WTC11 (cell line): Measurements from ENCODE around the gene PRKN. TPM values are rescaled to one million over a fixed set of nuclear protein-coding genes. Genes with fewer than 3 reads are reported as not detected.

Experiments
- ATAC-seq: fragments of 200-7000 bp; cut with Tn5 transposase; 2 replicates; pipeline ENCODE4 v1.10.0; 2021; ENCODE audit warnings: mild to moderate bottlenecking, moderate library complexity
- CTCF ChIA-PET: fragments of 300-600 bp; sonication (Branson Sonifier 250); formaldehyde crosslinking; loops from one replicate; lab custom pipeline; 2021; ENCODE audit warnings: antibody characterized with exemption; lab: Charles Lee
- POLR2A ChIA-PET: fragments of 350-600 bp; sonication (Branson Sonifier 250); formaldehyde crosslinking; loops from one replicate; lab custom pipeline; 2021; ENCODE audit warnings: antibody characterized with exemption; lab: Charles Lee
- DNase-seq: peaks from one replicate; pipeline ENCODE4 v3.0.0; 2021; ENCODE audit warnings: low spot score
- H3K27ac Mint-ChIP-seq: 2 replicates; pipeline ENCODE4 v1.8.0; 2021; ENCODE audit warnings: mixed read lengths
- H3K27me3 Mint-ChIP-seq: 2 replicates; pipeline ENCODE4 v1.8.0; 2021; ENCODE audit warnings: low read depth, mild to moderate bottlenecking, moderate library complexity, mixed read lengths
- H3K36me3 Mint-ChIP-seq: 2 replicates; pipeline ENCODE4 v1.8.0; 2021; ENCODE audit warnings: mixed read lengths
- H3K4me1 Mint-ChIP-seq: 2 replicates; pipeline ENCODE4 v1.8.0; 2022; ENCODE audit warnings: mixed read lengths
- H3K4me3 Mint-ChIP-seq: 2 replicates; pipeline ENCODE4 v1.8.0; 2021; ENCODE audit warnings: mild to moderate bottlenecking, moderate library complexity, mixed read lengths
- H3K9me3 Mint-ChIP-seq: 2 replicates; pipeline ENCODE4 v1.8.0; 2021; ENCODE audit warnings: mixed read lengths
- GRHL2 ChIP-seq: fragments of 250-450 bp; sonication (Bioruptor Pico); IDR thresholded peaks from 2 replicates; pipeline ENCODE4 v1.8.0; 2022; ENCODE audit warnings: mild to moderate bottlenecking, moderate library complexity; ENCODE audit not compliant: insufficient replicate concordance, severe bottlenecking
- GTF2I ChIP-seq: fragments of 250-450 bp; sonication (Bioruptor Pico); conservative IDR thresholded peaks from 2 replicates; pipeline ENCODE4 v1.4.0; 2021; ENCODE audit warnings: mild to moderate bottlenecking
- MYBL2 ChIP-seq: sonication (generic); formaldehyde crosslinking; IDR thresholded peaks from 2 replicates; pipeline ENCODE4 v1.8.1; 2023; ENCODE audit warnings: mild to moderate bottlenecking, moderate library complexity, missing genetic modification reagents
- NR2C2 ChIP-seq: sonication (generic); formaldehyde crosslinking; IDR thresholded peaks from 2 replicates; pipeline ENCODE4 v1.8.0; 2022; ENCODE audit warnings: mild to moderate bottlenecking, missing genetic modification reagents
- NR3C1 ChIP-seq: sonication (generic); formaldehyde crosslinking; conservative IDR thresholded peaks from 2 replicates; pipeline ENCODE4 v1.8.1; 2023; ENCODE audit warnings: low read depth, mild to moderate bottlenecking, missing genetic modification reagents
- OVOL2 ChIP-seq: fragments of 250-450 bp; sonication (Bioruptor Pico); IDR thresholded peaks from 2 replicates; pipeline ENCODE4 v1.9.0; 2021; ENCODE audit warnings: mild to moderate bottlenecking, borderline replicate concordance
- SMAD3 ChIP-seq: sonication (generic); formaldehyde crosslinking; IDR thresholded peaks from 2 replicates; pipeline ENCODE4 v1.8.0; 2022; ENCODE audit warnings: missing genetic modification reagents, mild to moderate bottlenecking, borderline replicate concordance
- SOX15 ChIP-seq: fragments of 250-450 bp; sonication (Bioruptor Pico); IDR thresholded peaks from 2 replicates; pipeline ENCODE4 v1.9.0; 2021; ENCODE audit warnings: mild to moderate bottlenecking
- ZNF263 ChIP-seq: sonication (generic); formaldehyde crosslinking; IDR thresholded peaks from 2 replicates; pipeline ENCODE4 v1.8.1; 2022; ENCODE audit warnings: low read depth, mild to moderate bottlenecking, moderate library complexity, missing genetic modification reagents
- ZNF317 ChIP-seq: sonication (generic); formaldehyde crosslinking; IDR thresholded peaks from 2 replicates; pipeline ENCODE4 v1.8.1; 2023; ENCODE audit warnings: low read depth, mild to moderate bottlenecking, moderate library complexity, missing genetic modification reagents, borderline replicate concordance
- total RNA-seq: library from RNA; stranded (reverse); gene quantifications from 3 replicates; pipeline ENCODE4 v1.2.3, GENCODE V29; 2021
- TF ChIP-seq, protein P1 (sequence below): sonication (generic); formaldehyde crosslinking; IDR thresholded peaks from 2 replicates; pipeline ENCODE4 v1.8.1; 2023; ENCODE audit warnings: mild to moderate bottlenecking, missing genetic modification reagents, moderate library complexity
- TF ChIP-seq, protein P2 (sequence below): sonication (generic); formaldehyde crosslinking; IDR thresholded peaks from 2 replicates; pipeline ENCODE4 v1.8.0; 2022; ENCODE audit warnings: mild to moderate bottlenecking, missing genetic modification reagents
- TF ChIP-seq, protein P3 (sequence below): fragments of 250-450 bp; sonication (Bioruptor Pico); IDR thresholded peaks from 2 replicates; pipeline ENCODE4 v1.9.0; 2021; ENCODE audit warnings: mild to moderate bottlenecking
- TF ChIP-seq, protein P4 (sequence below): fragments of 250-450 bp; sonication (Bioruptor Pico); IDR thresholded peaks from 2 replicates; pipeline ENCODE4 v1.9.0; 2021; ENCODE audit warnings: mild to moderate bottlenecking, borderline replicate concordance
- TF ChIP-seq, protein P5 (sequence below): sonication (generic); formaldehyde crosslinking; conservative IDR thresholded peaks from 2 replicates; pipeline ENCODE4 v1.8.1; 2022; ENCODE audit warnings: mild to moderate bottlenecking, missing genetic modification reagents
- TF ChIP-seq, protein P6 (sequence below): sonication (generic); formaldehyde crosslinking; IDR thresholded peaks from 2 replicates; pipeline ENCODE4 v1.8.1; 2023; ENCODE audit warnings: mild to moderate bottlenecking, moderate library complexity, missing genetic modification reagents
- TF ChIP-seq, protein P7 (sequence below): sonication (generic); formaldehyde crosslinking; IDR thresholded peaks from 2 replicates; pipeline ENCODE4 v1.8.1; 2023; ENCODE audit warnings: mild to moderate bottlenecking, missing genetic modification reagents, borderline replicate concordance
- TF ChIP-seq, protein P8 (sequence below): fragments of 250-450 bp; sonication (Bioruptor Pico); IDR thresholded peaks from 2 replicates; pipeline ENCODE4 v2.1.2; 2022; ENCODE audit warnings: mild to moderate bottlenecking, moderate library complexity

PRKN gene
- total RNA-seq, 1 experiment from 2014 or later, result 0.59 TPM

DNA sequence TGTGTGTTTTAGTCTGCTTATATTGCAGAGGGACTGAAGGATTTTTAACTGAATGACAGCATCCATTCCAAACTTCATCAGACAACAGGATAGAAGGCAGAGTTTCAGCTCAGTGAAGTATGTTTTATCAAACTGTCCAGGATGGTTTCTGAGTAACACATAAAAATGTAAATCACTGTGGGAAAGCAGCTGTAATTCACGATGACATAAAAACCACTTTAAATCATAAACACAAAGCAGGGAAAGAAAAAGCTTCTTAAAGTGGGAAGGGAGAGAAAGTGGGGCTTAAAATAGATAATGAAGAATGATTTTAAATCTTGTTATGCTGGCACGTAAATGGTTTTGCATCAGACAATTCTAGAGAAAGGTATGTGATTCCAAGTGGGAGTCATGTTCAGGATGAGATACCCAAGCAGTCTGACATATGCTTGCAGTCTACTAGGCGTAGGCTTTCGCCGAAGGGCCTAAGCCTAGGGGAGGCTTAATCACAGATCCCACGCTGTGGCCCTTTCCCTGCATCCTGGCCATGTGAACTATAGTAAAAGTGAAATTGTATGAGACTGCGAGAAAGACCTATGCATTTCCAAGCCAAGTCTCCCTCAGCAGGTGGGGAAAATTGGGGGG is 610.6 kb downstream of the PRKN start:
- Mint-ChIP-seq H3K4me1 (no peaks in the 10 kb centered on the region), H3K4me3 (no peak overlapping the region), H3K27ac (no peak overlapping the region), H3K9me3 (peaks cover 7% of the 10 kb centered on the region), H3K36me3 (no peaks in the 10 kb centered on the region), H3K27me3 (no peaks in the 10 kb centered on the region)
- ATAC-seq (no peak), DNase-seq (no peak)
- ChIA-PET POLR2A (no interaction called here), CTCF (no interaction called here)
- TF ChIP-seq NR3C1 (CRISPR knock-in tag) (no peak), GRHL2 (CRISPR knock-in tag) (no peak), SMAD3 (CRISPR knock-in tag) (no peak), OVOL2 (CRISPR knock-in tag) (no peak), MYBL2 (no peak), NR2C2 (no peak), GTF2I (CRISPR knock-in tag) (no peak), SOX15 (CRISPR knock-in tag) (no peak), ZNF317 (CRISPR knock-in tag) (no peak), ZNF263 (CRISPR knock-in tag) (no peak)
- TF ChIP-seq, protein P1, sequence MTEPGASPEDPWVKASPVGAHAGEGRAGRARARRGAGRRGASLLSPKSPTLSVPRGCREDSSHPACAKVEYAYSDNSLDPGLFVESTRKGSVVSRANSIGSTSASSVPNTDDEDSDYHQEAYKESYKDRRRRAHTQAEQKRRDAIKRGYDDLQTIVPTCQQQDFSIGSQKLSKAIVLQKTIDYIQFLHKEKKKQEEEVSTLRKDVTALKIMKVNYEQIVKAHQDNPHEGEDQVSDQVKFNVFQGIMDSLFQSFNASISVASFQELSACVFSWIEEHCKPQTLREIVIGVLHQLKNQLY (CRISPR knock-in tag), result no peak
- TF ChIP-seq, protein P2, sequence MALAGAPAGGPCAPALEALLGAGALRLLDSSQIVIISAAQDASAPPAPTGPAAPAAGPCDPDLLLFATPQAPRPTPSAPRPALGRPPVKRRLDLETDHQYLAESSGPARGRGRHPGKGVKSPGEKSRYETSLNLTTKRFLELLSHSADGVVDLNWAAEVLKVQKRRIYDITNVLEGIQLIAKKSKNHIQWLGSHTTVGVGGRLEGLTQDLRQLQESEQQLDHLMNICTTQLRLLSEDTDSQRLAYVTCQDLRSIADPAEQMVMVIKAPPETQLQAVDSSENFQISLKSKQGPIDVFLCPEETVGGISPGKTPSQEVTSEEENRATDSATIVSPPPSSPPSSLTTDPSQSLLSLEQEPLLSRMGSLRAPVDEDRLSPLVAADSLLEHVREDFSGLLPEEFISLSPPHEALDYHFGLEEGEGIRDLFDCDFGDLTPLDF (CRISPR knock-in tag), result no peak
- TF ChIP-seq, protein P3, sequence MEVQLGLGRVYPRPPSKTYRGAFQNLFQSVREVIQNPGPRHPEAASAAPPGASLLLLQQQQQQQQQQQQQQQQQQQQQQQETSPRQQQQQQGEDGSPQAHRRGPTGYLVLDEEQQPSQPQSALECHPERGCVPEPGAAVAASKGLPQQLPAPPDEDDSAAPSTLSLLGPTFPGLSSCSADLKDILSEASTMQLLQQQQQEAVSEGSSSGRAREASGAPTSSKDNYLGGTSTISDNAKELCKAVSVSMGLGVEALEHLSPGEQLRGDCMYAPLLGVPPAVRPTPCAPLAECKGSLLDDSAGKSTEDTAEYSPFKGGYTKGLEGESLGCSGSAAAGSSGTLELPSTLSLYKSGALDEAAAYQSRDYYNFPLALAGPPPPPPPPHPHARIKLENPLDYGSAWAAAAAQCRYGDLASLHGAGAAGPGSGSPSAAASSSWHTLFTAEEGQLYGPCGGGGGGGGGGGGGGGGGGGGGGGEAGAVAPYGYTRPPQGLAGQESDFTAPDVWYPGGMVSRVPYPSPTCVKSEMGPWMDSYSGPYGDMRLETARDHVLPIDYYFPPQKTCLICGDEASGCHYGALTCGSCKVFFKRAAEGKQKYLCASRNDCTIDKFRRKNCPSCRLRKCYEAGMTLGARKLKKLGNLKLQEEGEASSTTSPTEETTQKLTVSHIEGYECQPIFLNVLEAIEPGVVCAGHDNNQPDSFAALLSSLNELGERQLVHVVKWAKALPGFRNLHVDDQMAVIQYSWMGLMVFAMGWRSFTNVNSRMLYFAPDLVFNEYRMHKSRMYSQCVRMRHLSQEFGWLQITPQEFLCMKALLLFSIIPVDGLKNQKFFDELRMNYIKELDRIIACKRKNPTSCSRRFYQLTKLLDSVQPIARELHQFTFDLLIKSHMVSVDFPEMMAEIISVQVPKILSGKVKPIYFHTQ (CRISPR knock-in tag), result no peak
- TF ChIP-seq, protein P4, sequence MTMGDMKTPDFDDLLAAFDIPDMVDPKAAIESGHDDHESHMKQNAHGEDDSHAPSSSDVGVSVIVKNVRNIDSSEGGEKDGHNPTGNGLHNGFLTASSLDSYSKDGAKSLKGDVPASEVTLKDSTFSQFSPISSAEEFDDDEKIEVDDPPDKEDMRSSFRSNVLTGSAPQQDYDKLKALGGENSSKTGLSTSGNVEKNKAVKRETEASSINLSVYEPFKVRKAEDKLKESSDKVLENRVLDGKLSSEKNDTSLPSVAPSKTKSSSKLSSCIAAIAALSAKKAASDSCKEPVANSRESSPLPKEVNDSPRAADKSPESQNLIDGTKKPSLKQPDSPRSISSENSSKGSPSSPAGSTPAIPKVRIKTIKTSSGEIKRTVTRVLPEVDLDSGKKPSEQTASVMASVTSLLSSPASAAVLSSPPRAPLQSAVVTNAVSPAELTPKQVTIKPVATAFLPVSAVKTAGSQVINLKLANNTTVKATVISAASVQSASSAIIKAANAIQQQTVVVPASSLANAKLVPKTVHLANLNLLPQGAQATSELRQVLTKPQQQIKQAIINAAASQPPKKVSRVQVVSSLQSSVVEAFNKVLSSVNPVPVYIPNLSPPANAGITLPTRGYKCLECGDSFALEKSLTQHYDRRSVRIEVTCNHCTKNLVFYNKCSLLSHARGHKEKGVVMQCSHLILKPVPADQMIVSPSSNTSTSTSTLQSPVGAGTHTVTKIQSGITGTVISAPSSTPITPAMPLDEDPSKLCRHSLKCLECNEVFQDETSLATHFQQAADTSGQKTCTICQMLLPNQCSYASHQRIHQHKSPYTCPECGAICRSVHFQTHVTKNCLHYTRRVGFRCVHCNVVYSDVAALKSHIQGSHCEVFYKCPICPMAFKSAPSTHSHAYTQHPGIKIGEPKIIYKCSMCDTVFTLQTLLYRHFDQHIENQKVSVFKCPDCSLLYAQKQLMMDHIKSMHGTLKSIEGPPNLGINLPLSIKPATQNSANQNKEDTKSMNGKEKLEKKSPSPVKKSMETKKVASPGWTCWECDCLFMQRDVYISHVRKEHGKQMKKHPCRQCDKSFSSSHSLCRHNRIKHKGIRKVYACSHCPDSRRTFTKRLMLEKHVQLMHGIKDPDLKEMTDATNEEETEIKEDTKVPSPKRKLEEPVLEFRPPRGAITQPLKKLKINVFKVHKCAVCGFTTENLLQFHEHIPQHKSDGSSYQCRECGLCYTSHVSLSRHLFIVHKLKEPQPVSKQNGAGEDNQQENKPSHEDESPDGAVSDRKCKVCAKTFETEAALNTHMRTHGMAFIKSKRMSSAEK (CRISPR knock-in tag), result no peak
- TF ChIP-seq, protein P5, sequence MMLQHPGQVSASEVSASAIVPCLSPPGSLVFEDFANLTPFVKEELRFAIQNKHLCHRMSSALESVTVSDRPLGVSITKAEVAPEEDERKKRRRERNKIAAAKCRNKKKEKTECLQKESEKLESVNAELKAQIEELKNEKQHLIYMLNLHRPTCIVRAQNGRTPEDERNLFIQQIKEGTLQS (CRISPR knock-in tag), result no peak
- TF ChIP-seq, protein P6, sequence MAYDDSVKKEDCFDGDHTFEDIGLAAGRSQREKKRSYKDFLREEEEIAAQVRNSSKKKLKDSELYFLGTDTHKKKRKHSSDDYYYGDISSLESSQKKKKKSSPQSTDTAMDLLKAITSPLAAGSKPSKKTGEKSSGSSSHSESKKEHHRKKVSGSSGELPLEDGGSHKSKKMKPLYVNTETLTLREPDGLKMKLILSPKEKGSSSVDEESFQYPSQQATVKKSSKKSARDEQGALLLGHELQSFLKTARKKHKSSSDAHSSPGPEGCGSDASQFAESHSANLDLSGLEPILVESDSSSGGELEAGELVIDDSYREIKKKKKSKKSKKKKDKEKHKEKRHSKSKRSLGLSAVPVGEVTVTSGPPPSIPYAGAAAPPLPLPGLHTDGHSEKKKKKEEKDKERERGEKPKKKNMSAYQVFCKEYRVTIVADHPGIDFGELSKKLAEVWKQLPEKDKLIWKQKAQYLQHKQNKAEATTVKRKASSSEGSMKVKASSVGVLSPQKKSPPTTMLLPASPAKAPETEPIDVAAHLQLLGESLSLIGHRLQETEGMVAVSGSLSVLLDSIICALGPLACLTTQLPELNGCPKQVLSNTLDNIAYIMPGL, result no peak
- TF ChIP-seq, protein P7, sequence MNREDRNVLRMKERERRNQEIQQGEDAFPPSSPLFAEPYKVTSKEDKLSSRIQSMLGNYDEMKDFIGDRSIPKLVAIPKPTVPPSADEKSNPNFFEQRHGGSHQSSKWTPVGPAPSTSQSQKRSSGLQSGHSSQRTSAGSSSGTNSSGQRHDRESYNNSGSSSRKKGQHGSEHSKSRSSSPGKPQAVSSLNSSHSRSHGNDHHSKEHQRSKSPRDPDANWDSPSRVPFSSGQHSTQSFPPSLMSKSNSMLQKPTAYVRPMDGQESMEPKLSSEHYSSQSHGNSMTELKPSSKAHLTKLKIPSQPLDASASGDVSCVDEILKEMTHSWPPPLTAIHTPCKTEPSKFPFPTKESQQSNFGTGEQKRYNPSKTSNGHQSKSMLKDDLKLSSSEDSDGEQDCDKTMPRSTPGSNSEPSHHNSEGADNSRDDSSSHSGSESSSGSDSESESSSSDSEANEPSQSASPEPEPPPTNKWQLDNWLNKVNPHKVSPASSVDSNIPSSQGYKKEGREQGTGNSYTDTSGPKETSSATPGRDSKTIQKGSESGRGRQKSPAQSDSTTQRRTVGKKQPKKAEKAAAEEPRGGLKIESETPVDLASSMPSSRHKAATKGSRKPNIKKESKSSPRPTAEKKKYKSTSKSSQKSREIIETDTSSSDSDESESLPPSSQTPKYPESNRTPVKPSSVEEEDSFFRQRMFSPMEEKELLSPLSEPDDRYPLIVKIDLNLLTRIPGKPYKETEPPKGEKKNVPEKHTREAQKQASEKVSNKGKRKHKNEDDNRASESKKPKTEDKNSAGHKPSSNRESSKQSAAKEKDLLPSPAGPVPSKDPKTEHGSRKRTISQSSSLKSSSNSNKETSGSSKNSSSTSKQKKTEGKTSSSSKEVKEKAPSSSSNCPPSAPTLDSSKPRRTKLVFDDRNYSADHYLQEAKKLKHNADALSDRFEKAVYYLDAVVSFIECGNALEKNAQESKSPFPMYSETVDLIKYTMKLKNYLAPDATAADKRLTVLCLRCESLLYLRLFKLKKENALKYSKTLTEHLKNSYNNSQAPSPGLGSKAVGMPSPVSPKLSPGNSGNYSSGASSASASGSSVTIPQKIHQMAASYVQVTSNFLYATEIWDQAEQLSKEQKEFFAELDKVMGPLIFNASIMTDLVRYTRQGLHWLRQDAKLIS (CRISPR knock-in tag), result no peak
- TF ChIP-seq, protein P8, sequence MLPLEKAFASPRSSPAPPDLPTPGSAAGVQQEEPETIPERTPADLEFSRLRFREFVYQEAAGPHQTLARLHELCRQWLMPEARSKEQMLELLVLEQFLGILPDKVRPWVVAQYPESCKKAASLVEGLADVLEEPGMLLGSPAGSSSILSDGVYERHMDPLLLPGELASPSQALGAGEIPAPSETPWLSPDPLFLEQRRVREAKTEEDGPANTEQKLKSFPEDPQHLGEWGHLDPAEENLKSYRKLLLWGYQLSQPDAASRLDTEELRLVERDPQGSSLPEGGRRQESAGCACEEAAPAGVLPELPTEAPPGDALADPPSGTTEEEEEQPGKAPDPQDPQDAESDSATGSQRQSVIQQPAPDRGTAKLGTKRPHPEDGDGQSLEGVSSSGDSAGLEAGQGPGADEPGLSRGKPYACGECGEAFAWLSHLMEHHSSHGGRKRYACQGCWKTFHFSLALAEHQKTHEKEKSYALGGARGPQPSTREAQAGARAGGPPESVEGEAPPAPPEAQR, result no peak
